IMR-90 (cell line): Measurements from ENCODE around the gene LYRM4. TPM values are rescaled to one million over a fixed set of nuclear protein-coding genes. Genes with fewer than 3 reads are reported as not detected.

Experiments used
- ATAC-seq: fragments of 200-7000 bp; cut with Tn5 transposase; 2 replicates; pipeline ENCODE4 v1.9.1; 2020; ENCODE audit warnings: low read depth, mild to moderate bottlenecking, moderate library complexity
- BruUV-seq: library from RNA; stranded (reverse); fragments of 400-500 nt; replicated peaks from 2 replicates; lab custom pipeline; 2021; lab: Mats Ljungman, UMichigan
- CTCF ChIA-PET: fragments of 300-600 bp; formaldehyde crosslinking; extraction: SDS; loops from one replicate; lab custom pipeline; 2021; ENCODE audit warnings: antibody characterized with exemption; lab: Yijun Ruan, JAX
- POLR2A ChIA-PET: fragments of 300-600 bp; sonication (Branson Sonifier 250); formaldehyde crosslinking; loops from one replicate; lab custom pipeline; 2022; ENCODE audit warnings: antibody characterized with exemption; ENCODE audit not compliant: unreplicated experiment; lab: Charles Lee
- DNase-seq: peaks from one replicate; pipeline ENCODE4 v3.0.0; 2013
- H2AFZ ChIP-seq: replicated peaks from 2 replicates; pipeline ENCODE3; 2013; ENCODE audit warnings: low read length, mild to moderate bottlenecking; ENCODE audit not compliant: poor library complexity
- H2AK5ac ChIP-seq: 2 replicates; pipeline ENCODE4 v1.6.1; 2013; ENCODE audit warnings: low read depth, low read length, inconsistent platforms
- H2AK9ac ChIP-seq: replicated peaks from 2 replicates; pipeline ENCODE3; 2013; ENCODE audit warnings: mild to moderate bottlenecking, low read depth, low read length, moderate library complexity; ENCODE audit not compliant: poor library complexity
- H2BK120ac ChIP-seq: 2 replicates; pipeline ENCODE4 v1.6.1; 2013; ENCODE audit warnings: low read depth, low read length, inconsistent platforms
- H2BK15ac ChIP-seq: 3 replicates; pipeline ENCODE4 v1.6.1; 2013; ENCODE audit warnings: low read depth, low read length, inconsistent platforms
- H2BK20ac ChIP-seq: 2 replicates; pipeline ENCODE4 v1.6.1; 2013; ENCODE audit warnings: low read depth, mild to moderate bottlenecking, inconsistent platforms, low read length, moderate library complexity
- H2BK5ac ChIP-seq: 2 replicates; pipeline ENCODE4 v1.6.1; 2013; ENCODE audit warnings: mild to moderate bottlenecking, low read depth, low read length, inconsistent platforms; ENCODE audit not compliant: poor library complexity, severe bottlenecking
- H3K14ac ChIP-seq: replicated peaks from 2 replicates; pipeline ENCODE4 v1.6.1; 2013; ENCODE audit warnings: low read depth, low read length, inconsistent platforms
- H3K18ac ChIP-seq: 2 replicates; pipeline ENCODE4 v1.6.1; 2013; ENCODE audit warnings: low read depth, low read length, control low read depth
- H3K23ac ChIP-seq: 2 replicates; pipeline ENCODE4 v1.6.1; 2013; ENCODE audit warnings: low read depth, low read length, inconsistent platforms
- H3K27ac ChIP-seq: 2 replicates; pipeline ENCODE4 v1.5.1; 2013; ENCODE audit warnings: mild to moderate bottlenecking, control low read depth, low read length; ENCODE audit not compliant: insufficient read depth
- H3K27me3 ChIP-seq: 2 replicates; pipeline ENCODE4 v1.6.1; 2013; ENCODE audit warnings: low read length; ENCODE audit not compliant: control insufficient read depth, insufficient read depth
- H3K36me3 ChIP-seq: 2 replicates; pipeline ENCODE4 v1.6.1; 2013; ENCODE audit warnings: low read length, mixed read lengths; ENCODE audit not compliant: control insufficient read depth, insufficient read depth
- H3K4ac ChIP-seq: 2 replicates; pipeline ENCODE4 v1.6.1; 2013; ENCODE audit warnings: low read depth, low read length, inconsistent platforms
- H3K4me1 ChIP-seq: 2 replicates; pipeline ENCODE4 v1.6.1; 2013; ENCODE audit warnings: low read length, mixed read lengths; ENCODE audit not compliant: control insufficient read depth, insufficient read depth
- H3K4me2 ChIP-seq: 2 replicates; pipeline ENCODE4 v1.6.1; 2013; ENCODE audit warnings: low read depth, mild to moderate bottlenecking, control low read depth, low read length, moderate library complexity
- H3K4me3 ChIP-seq: 2 replicates; pipeline ENCODE4 v1.5.1; 2013; ENCODE audit warnings: low read depth, mild to moderate bottlenecking, control low read depth, low read length, moderate library complexity; ENCODE audit not compliant: insufficient read depth
- H3K56ac ChIP-seq: 2 replicates; pipeline ENCODE4 v1.6.1; 2013; ENCODE audit warnings: low read length, inconsistent platforms; ENCODE audit not compliant: insufficient read depth; ENCODE audit errors: extremely low read depth
- H3K79me1 ChIP-seq, 2 experiments: 2 replicates each; pipeline ENCODE4 v1.6.1; 2013; ENCODE audit warnings: low read length in 2 of 2, inconsistent platforms in 1 of 2, low read depth in 1 of 2
- H3K9ac ChIP-seq: 2 replicates; pipeline ENCODE4 v1.6.1; 2013; ENCODE audit warnings: low read depth, low read length, control low read depth
- H3K9me1 ChIP-seq: 2 replicates; pipeline ENCODE4 v1.6.1; 2013; ENCODE audit warnings: low read length, inconsistent platforms; ENCODE audit not compliant: insufficient read depth
- H3K9me3 ChIP-seq: 2 replicates; pipeline ENCODE4 v1.6.1; 2013; ENCODE audit warnings: low read length; ENCODE audit not compliant: control insufficient read depth, insufficient read depth
- H4K20me1 ChIP-seq: 2 replicates; pipeline ENCODE4 v1.6.1; 2013; ENCODE audit warnings: low read length, inconsistent platforms; ENCODE audit not compliant: insufficient read depth
- H4K5ac ChIP-seq: 2 replicates; pipeline ENCODE4 v1.6.1; 2013; ENCODE audit warnings: mild to moderate bottlenecking, low read depth, low read length, control low read depth
- H4K8ac ChIP-seq, 2 experiments: 2 replicates each; pipeline ENCODE4 v1.6.1; 2013; ENCODE audit warnings: low read depth in 2 of 2, low read length in 2 of 2, control low read depth in 1 of 2, inconsistent platforms in 1 of 2
- H4K91ac ChIP-seq: 2 replicates; pipeline ENCODE4 v1.6.1; 2013; ENCODE audit warnings: low read depth, low read length, inconsistent platforms; ENCODE audit not compliant: insufficient read depth
- BHLHE40 ChIP-seq: fragments of 150-350 bp; IDR thresholded peaks from 2 replicates; pipeline ENCODE4 v1.6.1; 2016; ENCODE audit warnings: mild to moderate bottlenecking, low read depth, low read length
- CEBPB ChIP-seq: IDR thresholded peaks from 2 replicates; pipeline ENCODE4 v1.6.1; 2012; ENCODE audit warnings: low read depth, low read length, improper control_type of control experiment
- CTCF ChIP-seq: conservative IDR thresholded peaks from 2 replicates; pipeline ENCODE4 v1.5.1; 2012; ENCODE audit warnings: mild to moderate bottlenecking, low read depth, low read length, improper control_type of control experiment
- ELK1 ChIP-seq: fragments of 150-350 bp; IDR thresholded peaks from 2 replicates; pipeline ENCODE4 v1.6.1; 2016; ENCODE audit warnings: low read depth, mild to moderate bottlenecking, low read length, moderate library complexity, borderline replicate concordance
- FOS ChIP-seq: fragments of 150-350 bp; IDR thresholded peaks from 2 replicates; pipeline ENCODE4 v1.6.1; 2016; ENCODE audit warnings: low read depth, low read length
- MAZ ChIP-seq: IDR thresholded peaks from 2 replicates; pipeline ENCODE4 v1.6.1; 2012; ENCODE audit warnings: low read depth, mild to moderate bottlenecking, low read length, improper control_type of control experiment, moderate library complexity, borderline replicate concordance
- MXI1 ChIP-seq: IDR thresholded peaks from 2 replicates; pipeline ENCODE4 v1.6.1; 2012; ENCODE audit warnings: low read depth, mild to moderate bottlenecking, low read length, moderate library complexity, borderline replicate concordance
- NFE2L2 ChIP-seq: fragments of 150-350 bp; IDR thresholded peaks from 2 replicates; pipeline ENCODE4 v1.6.1; 2016; ENCODE audit warnings: low read depth, mild to moderate bottlenecking, low read length
- POLR2A ChIP-seq: IDR thresholded peaks from 2 replicates; pipeline ENCODE4 v1.6.1; 2012; ENCODE audit warnings: mild to moderate bottlenecking, low read depth, low read length
- RAD21 ChIP-seq: IDR thresholded peaks from 2 replicates; pipeline ENCODE4 v1.6.1; 2012; ENCODE audit warnings: low read length, improper control_type of control experiment
- RCOR1 ChIP-seq: IDR thresholded peaks from 2 replicates; pipeline ENCODE4 v1.6.1; 2012; ENCODE audit warnings: mild to moderate bottlenecking, low read length, improper control_type of control experiment; ENCODE audit not compliant: insufficient replicate concordance
- RFX5 ChIP-seq: IDR thresholded peaks from 2 replicates; pipeline ENCODE4 v1.8.0; 2012; ENCODE audit warnings: low read depth, mild to moderate bottlenecking, low read length, moderate library complexity
- SMC3 ChIP-seq: fragments of 150-350 bp; IDR thresholded peaks from 2 replicates; pipeline ENCODE4 v1.6.1; 2016; ENCODE audit warnings: low read depth, mild to moderate bottlenecking, antibody characterized with exemption, low read length, moderate library complexity
- USF2 ChIP-seq: fragments of 150-350 bp; IDR thresholded peaks from 2 replicates; pipeline ENCODE4 v1.6.1; 2017; ENCODE audit warnings: mild to moderate bottlenecking, antibody characterized with exemption, low read length, low read depth
- WGBS, 2 experiments: methylation state at CpG; one replicate each; pipeline versions ENCODE4 v1.1.5 to v1.1.7; 2013; ENCODE audit warnings: missing lambda C conversion rate in 2 of 2; ENCODE audit not compliant: insufficient read length in 1 of 2; ENCODE audit errors: extremely low coverage in 2 of 2; 5-methylcytosine and 5-hydroxymethylcytosine counted together
- dilution Hi-C: fragments of 300-500 bp; cut with HindIII; formaldehyde crosslinking; loops from one replicate; pipeline ENCODE4 v1.14.3; 2018; ENCODE audit warnings: low sequenced_read_pairs; ENCODE audit not compliant: unreplicated experiment
- in situ Hi-C: fragments of 300-500 bp; cut with MboI; formaldehyde crosslinking; loops from 3 replicates; pipeline ENCODE4 v1.14.3; 2019; ENCODE audit warnings: low sequenced_read_pairs, inconsistent platforms, mixed read lengths
- intact Hi-C: fragments of 100-400 bp; cut with micrococcal nuclease; formaldehyde crosslinking; loops from 2 replicates; pipeline ENCODE4 v1.10.0; 2022
- polyA plus RNA-seq, 3 experiments: library from polyadenylated mRNA; depleted of rRNA; stranded (reverse); fragments of >200 nt; gene quantifications; 2 replicates each; pipeline ENCODE4 v1.2.3, GENCODE V29; 2012; ENCODE audit warnings: low replicate concordance in 1 of 3
- total RNA-seq: library from RNA; depleted of rRNA; stranded (reverse); fragments of >200 nt; gene quantifications from 2 replicates; pipeline ENCODE4 v1.2.3, GENCODE V29; 2012

Gene LYRM4
- total and polyA plus RNA-seq, 2 of the 4 experiments (the other 2 are of a cell fraction) = 11.5 to 26.6 TPM

- Histone ChIP-seq H4K5ac (no peak overlapping the region), H3K18ac (no peak overlapping the region), H3K9ac (no peak overlapping the region), H3K79me1 (no peaks in the 10 kb centered on the region), H4K91ac (no peak overlapping the region), H3K4me2 (no peak overlapping the region), H3K23ac (no peak overlapping the region), H3K27ac (no peak overlapping the region), H2AK5ac (no peak overlapping the region), H3K14ac (no peak overlapping the region), H2AFZ (no peak overlapping the region), H3K4me3 (no peak overlapping the region), H3K9me3 (no peaks in the 10 kb centered on the region), H4K20me1 (no peaks in the 10 kb centered on the region), H3K9me1 (no peaks in the 10 kb centered on the region), H2AK9ac (no peak overlapping the region), H3K4me1 (no peaks in the 10 kb centered on the region; the same call in 1 of the 2 replicates), H3K4ac (no peak overlapping the region), H2BK15ac (no peak overlapping the region), H2BK5ac (no peak overlapping the region), H2BK120ac (no peak overlapping the region), H3K27me3 (no peaks in the 10 kb centered on the region), H2BK20ac (no peak overlapping the region), H4K8ac (no peak overlapping the region), H3K36me3 (no peaks in the 10 kb centered on the region), H3K56ac (no peak overlapping the region)
- no peak for TF ChIP-seq ELK1
- no peak for TF ChIP-seq CEBPB
- TF ChIP-seq FOS = no peak
- TF ChIP-seq CTCF = peak; percentile 98
- no peak for TF ChIP-seq POLR2A
- TF ChIP-seq MXI1 = no peak
- no peak for TF ChIP-seq RFX5
- no peak for TF ChIP-seq RCOR1
- TF ChIP-seq RAD21 = peak; percentile 99
- no peak for TF ChIP-seq NFE2L2
- TF ChIP-seq MAZ = no peak
- no peak for TF ChIP-seq BHLHE40
- TF ChIP-seq USF2 = no peak
- TF ChIP-seq SMC3 = peak; percentile 99
- ChIA-PET CTCF (interaction anchor here (0.5 to 2.7 kb wide), 29 partner anchors 8 to 1403 kb away, joined by 3 to 15 read pairs (median 4); no protein-coding TSS in a partner anchor), POLR2A (interaction anchor here (0.6 kb wide), 1 partner anchor 62 kb away, joined by 3 read pairs; no protein-coding TSS in a partner anchor)
- intact Hi-C loops = loop anchor here (1.0 to 5.0 kb wide), 8 partner anchors 71 to 1404 kb away; partner anchors contain the start of genes FARS2 and LYRM4
- in situ Hi-C loops = loop anchor here (5.0 to 10.0 kb wide), 2 partner anchors 249 to 1401 kb away; no protein-coding TSS in a partner anchor
- dilution Hi-C loops = no loop called here
- 60% methylated on average over 3 of the region's 9 CpGs; no CpG with 5 or more reads in 1 of the 2 experiments for WGBS, 2 experiments
- DNase-seq (peak; percentile 77), ATAC-seq (peak; percentile 94)
- no TSS peak for BruUV-seq
Observed at GRCh38 chr6:5143634-5144311, 117.0 kb downstream of the LYRM4 start.
